Measurements from ENCODE around the gene CXCL11.
"Not testable (repeated sequence)": the region's sequence is repeated elsewhere in the genome, so short reads cannot be mapped to it uniquely, and the experiment has no call there.

The CXCL11 gene

DNA sequence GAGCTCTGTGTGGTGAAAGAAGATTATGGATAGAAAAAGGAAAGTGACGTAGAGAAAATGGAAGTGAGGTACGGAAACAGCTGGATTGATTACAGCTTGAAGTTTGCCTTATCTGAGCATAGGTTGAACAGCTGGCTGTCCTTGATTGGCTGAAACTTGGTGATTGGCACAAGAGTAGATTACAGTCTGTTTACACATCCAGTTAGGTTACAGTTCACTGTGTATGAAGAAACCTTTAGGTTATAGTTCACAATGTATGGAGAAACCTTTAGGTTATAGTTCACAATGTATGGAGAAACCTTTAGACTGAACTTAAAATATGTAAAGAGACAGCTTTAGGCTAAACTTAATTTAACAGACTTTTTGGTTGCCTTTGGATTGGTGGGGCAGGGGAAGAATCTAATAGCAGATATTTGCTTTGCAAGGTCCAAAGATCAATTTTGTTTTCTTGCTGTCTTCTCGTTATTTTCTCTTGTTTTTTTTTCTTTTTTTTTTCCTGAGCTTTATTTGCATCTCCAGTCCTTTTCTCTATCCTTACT is 23.1 kb upstream of the CXCL11 start:
- TF ChIP-seq, protein P1, sequence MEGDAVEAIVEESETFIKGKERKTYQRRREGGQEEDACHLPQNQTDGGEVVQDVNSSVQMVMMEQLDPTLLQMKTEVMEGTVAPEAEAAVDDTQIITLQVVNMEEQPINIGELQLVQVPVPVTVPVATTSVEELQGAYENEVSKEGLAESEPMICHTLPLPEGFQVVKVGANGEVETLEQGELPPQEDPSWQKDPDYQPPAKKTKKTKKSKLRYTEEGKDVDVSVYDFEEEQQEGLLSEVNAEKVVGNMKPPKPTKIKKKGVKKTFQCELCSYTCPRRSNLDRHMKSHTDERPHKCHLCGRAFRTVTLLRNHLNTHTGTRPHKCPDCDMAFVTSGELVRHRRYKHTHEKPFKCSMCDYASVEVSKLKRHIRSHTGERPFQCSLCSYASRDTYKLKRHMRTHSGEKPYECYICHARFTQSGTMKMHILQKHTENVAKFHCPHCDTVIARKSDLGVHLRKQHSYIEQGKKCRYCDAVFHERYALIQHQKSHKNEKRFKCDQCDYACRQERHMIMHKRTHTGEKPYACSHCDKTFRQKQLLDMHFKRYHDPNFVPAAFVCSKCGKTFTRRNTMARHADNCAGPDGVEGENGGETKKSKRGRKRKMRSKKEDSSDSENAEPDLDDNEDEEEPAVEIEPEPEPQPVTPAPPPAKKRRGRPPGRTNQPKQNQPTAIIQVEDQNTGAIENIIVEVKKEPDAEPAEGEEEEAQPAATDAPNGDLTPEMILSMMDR (IDR thresholded peaks at IDR 0.05; ENCODE audit: low read length, missing control alignments), result no peak
- H3K4me3 ChIP-seq (replicated peaks; ENCODE audit: low read depth, low read length), result no peak overlapping the region
- no peak for DNase-seq (ENCODE audit: low read depth)

DNA sequence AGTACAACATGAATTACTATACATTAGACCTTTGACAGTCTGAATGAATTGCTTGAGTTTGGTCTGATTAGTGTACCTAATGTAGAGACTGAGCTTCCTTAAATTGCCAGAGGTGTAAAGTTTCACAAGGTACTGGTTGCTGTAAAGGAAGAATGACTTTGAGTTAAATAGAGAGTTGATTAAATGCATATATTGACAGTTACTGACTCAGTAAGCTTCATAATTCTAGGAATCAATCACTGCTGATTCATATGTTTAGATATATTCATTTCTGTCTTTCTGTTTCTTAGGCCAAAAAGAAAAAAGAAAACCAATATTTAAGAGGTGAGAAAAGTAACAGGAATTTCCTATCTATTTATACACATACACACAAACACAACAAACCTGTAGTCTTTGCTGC is 22.4 kb upstream of the CXCL11 start:
- DNase-seq (ENCODE audit: low read depth), result no peak
- H3K4me3 ChIP-seq (replicated peaks; ENCODE audit: low read depth, low read length), result no peak overlapping the region
- TF ChIP-seq, protein P1 (IDR thresholded peaks at IDR 0.05; ENCODE audit: low read length, missing control alignments), result no peak

DNA sequence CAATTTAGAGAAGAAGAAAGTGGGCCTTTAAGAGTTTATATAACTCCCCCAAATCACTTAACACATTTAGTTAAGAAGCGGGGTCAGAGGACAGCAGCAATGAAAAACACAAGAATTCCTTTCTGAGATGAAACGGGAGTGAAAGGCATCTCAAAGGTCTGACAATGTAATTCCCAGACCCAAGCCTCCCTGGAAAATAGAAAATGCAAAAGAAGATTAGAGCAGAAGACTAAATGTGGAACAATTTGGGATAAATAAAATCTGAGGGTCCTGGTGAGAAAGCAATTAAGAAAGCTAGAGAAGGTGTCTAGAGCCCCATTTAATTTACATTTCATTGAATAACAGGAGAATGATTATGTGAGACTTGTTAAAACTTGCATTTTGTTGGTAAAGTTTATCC is 19.6 kb upstream of the CXCL11 start:
- TF ChIP-seq, protein P1 (IDR thresholded peaks at IDR 0.05; ENCODE audit: low read length, missing control alignments), result no peak
- no peak for DNase-seq (ENCODE audit: low read depth)
- no peak overlapping the region for H3K4me3 ChIP-seq (replicated peaks; ENCODE audit: low read depth, low read length)

DNA sequence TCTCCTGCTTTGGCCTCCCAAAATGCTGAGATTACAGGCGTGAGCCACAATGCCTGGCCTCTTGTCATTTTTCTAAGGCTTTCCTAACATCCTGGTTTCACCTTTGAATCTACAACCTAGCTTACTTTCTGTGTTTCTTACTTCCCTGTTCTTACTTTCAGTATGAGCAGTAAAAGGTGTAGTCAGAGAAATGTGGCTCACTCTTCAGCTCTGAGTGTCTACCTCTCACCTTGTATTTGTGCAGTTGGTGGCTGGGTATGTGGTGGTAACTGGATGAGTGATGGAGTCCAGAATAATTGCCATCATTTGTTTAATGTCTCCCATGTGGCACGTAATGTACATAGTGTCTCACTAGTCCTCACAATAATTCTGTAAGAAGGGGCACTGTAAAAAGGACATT is 19.1 kb upstream of the CXCL11 start:
- no peak for DNase-seq (ENCODE audit: low read depth)
- TF ChIP-seq, protein P1 (IDR thresholded peaks at IDR 0.05; ENCODE audit: low read length, missing control alignments), result no peak
- H3K4me3 ChIP-seq (replicated peaks; ENCODE audit: low read depth, low read length), result no peak overlapping the region

DNA sequence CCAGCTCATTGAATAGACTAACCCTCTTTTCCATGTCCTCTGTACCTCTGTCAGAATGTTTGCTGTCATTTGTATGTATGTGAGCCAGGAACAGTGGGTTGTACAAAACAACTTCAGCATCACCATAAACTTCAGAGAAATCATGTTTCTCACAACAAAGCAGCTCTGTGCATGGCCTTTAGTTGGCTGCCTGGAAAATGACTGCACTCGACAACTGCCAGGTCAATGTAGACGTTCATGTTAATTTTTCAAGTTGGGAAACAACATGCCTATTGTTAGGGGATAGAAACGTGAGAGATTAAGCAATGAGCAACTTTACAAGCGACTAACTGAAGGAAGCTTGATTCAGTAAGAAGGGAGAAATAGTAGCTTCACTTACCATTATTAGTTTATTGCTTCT is 17.9 kb upstream of the CXCL11 start:
- H3K4me3 ChIP-seq (replicated peaks; ENCODE audit: low read depth, low read length), result no peak overlapping the region
- TF ChIP-seq, protein P1 (IDR thresholded peaks at IDR 0.05; ENCODE audit: low read length, missing control alignments), result no peak
- DNase-seq (ENCODE audit: low read depth), result peak; percentile 16

DNA sequence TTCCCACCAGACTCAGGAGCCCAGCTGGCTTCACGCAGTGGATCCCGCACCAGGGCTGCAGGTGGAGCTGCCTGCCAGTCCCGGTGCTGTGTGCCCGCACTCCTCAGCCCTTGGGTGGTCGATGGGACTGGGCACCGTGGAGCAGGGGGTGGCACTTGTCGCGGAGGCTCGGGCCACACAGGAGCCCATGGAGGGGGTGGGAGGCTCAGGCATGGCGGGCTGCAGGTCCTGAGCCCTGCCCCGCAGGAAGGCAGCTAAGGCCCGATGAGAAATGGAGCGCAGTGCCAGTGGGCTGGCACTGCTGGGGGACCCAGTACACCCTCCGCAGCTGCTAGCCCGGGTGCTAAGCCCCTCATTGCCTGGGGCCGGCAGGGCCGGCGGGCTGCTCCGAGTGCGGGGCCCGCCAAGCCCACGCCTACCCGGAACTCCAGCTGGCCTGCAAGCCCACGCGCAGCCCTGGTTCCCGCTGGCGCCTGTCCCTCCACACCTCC is 14.7 kb upstream of the CXCL11 start:
- H3K4me3 ChIP-seq (replicated peaks; ENCODE audit: low read depth, low read length), result not testable (repeated sequence)

DNA sequence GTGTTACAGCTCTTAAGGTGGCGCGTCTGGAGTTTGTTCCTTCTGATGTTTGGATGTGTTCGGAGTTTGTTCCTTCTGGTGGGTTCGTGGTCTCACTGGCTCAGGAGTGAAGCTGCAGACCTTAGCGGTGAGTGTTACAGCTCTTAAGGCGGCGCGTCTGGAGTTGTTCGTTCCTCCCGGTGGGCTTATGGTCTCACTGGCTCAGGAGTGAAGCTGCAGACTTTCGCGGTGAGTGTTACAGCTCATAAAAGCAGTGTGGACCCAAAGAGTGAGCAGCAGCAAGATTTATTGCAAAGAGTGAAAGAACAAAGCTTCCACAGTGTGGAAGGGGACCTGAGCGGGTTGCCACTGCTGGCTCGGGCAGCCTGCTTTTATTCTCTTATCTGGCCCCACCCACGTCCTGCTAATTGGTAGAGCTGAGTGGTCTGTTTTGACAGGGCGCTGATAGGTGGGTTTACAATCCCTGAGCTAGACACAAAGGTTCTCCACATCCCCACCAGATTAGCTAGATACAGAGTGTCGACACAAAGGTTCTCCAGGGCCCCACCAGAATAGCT is 14.1 kb upstream of the CXCL11 start:
- DNase-seq (ENCODE audit: low read depth); H3K4me3 ChIP-seq (replicated peaks; ENCODE audit: low read depth, low read length): not testable (repeated sequence)

More for the DNA sequence above, 14.7 kb upstream of the CXCL11 start:
- not testable (repeated sequence) for DNase-seq (ENCODE audit: low read depth)

DNA sequence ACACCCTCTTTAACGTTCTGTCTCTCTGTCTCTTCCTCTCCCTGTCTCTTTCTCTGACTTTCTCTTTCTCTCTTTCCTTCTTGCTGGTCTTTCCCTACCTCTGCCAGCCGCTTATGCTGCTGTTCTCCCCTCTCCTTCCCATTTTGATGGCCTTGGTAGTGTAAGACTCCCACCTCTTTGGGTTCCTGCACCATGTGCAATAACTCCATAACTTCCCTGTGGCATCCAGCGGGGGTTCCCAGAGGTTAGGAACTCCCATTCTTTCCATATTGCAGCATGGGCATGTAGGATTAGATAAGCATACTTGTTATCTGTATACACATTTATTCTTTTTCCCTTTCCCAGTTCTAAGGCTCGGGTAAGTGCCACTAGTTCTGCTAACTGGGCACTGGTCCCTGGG is 8.8 kb upstream of the CXCL11 start:
- not testable (repeated sequence) for H3K4me3 ChIP-seq (replicated peaks; ENCODE audit: low read depth, low read length); DNase-seq (ENCODE audit: low read depth)

DNA sequence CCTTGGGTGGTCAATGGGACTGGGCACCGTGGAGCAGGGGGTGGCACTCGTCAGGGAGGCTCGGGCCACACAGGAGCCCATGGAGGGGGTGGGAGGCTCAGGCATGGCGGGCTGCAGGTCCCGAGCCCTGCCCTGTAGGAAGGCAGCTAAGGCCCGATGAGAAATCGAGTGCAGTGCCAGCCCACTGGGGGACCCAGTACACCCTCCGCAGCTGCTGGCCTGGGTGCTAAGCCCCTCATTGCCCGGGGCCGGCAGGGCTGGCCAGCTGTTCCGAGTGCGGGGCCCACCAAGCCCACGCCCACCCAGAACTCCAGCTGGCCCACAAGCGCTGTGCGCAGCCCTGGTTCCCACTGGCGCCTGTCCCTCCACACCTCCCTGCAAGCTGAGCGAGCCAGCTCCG is 7.4 kb upstream of the CXCL11 start:
- not testable (repeated sequence) for H3K4me3 ChIP-seq (replicated peaks; ENCODE audit: low read depth, low read length); DNase-seq (ENCODE audit: low read depth)

DNA sequence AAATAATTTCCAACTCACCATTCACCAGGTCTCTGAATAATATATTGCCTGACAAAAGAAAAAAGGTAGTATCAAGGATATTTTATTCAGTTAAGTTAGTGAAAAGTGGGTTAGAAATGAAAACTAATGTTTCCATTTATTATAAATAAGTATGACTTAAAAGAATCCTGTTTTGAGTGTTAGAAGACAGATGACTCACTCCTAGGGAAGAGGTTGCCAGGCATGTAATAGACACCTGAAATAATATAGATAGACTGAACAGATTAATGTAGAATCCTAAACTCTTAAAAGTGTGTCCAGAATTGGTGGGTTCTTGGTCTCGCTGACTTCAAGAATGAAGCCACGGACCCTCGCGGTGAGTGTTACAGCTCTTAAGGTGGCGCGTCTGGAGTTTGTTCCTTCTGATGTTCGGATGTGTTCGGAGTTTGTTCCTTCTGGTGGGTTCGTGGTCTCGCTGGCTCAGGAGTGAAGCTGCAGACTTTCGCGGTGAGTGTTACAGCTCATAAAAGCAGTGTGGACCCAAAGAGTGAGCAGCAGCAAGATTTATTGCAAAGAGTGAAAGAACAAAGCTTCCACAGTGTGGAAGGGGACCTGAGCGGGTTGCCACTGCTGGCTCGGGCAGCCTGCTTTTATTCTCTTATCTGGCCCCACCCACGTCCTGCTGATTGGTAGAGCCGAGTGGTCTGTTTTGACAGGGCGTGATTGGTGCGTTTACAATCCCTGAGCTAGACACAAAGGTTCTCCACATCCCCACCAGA is 6.5 kb upstream of the CXCL11 start:
- not testable (repeated sequence) for DNase-seq (ENCODE audit: low read depth); H3K4me3 ChIP-seq (replicated peaks; ENCODE audit: low read depth, low read length)
